B cell (primary cell): ENCODE results near the gene SLC25A18. TPM values are rescaled to one million over a fixed set of nuclear protein-coding genes. Genes with fewer than 3 reads are reported as not detected.

Experiments used
- ATAC-seq: fragments of 200-7000 bp; cut with Tn5 transposase; one replicate; pipeline ENCODE4 v1.10.0; 2021; ENCODE audit warnings: low read depth, mild to moderate bottlenecking, moderate number of reproducible peaks, moderate library complexity
- CTCF ChIA-PET: fragments of 350-600 bp; sonication (Branson Sonifier 250); formaldehyde crosslinking; loops from one replicate; lab custom pipeline; 2021; ENCODE audit warnings: antibody characterized with exemption, inconsistent platforms; lab: Charles Lee
- POLR2A ChIA-PET: fragments of 350-600 bp; sonication (Branson Sonifier 250); formaldehyde crosslinking; loops from one replicate; lab custom pipeline; 2021; ENCODE audit warnings: antibody characterized with exemption; lab: Charles Lee
- DNase-seq: peaks from one replicate; pipeline ENCODE4 v3.0.0; 2013
- H2AFZ ChIP-seq: 2 replicates; pipeline ENCODE4 v1.6.1; 2012; ENCODE audit warnings: mild to moderate bottlenecking, low read depth, low read length; ENCODE audit not compliant: insufficient read depth, poor library complexity, severe bottlenecking
- H3K27ac ChIP-seq, 2 donors: 1 replicate in 1 of 2; 2 replicates in 1 of 2; pipeline ENCODE4 v1.5.1; 2012 to 2013; ENCODE audit warnings: low read length in 2 of 2, mild to moderate bottlenecking in 2 of 2, moderate library complexity in 1 of 2
- H3K27me3 ChIP-seq, 4 experiments: fragments of 200-600 bp in 1 of 4; sonication (generic) in 1 of 4; replicated peaks in 1 of 4; 1 replicate in 2 of 4; 2 replicates in 2 of 4; pipeline versions ENCODE4 v1.6.1 to v1.7.0; 2013 to 2016; ENCODE audit warnings: low read length in 3 of 4, mild to moderate bottlenecking in 2 of 4, mixed read lengths in 1 of 4, moderate library complexity in 1 of 4; ENCODE audit not compliant: insufficient read depth in 4 of 4, control insufficient read depth in 3 of 4; ENCODE audit errors: control extremely low read depth in 1 of 4
- H3K36me3 ChIP-seq, 2 experiments: replicated peaks in 1 of 2; 1 replicate in 1 of 2; 2 replicates in 1 of 2; pipeline versions ENCODE4 v1.6.1 to v1.7.1; 2013; ENCODE audit warnings: low read length in 1 of 2; ENCODE audit not compliant: insufficient read depth in 2 of 2, control insufficient read depth in 1 of 2; ENCODE audit errors: control extremely low read depth in 1 of 2, extremely low read depth in 1 of 2
- H3K4me1 ChIP-seq, 2 donors: fragments of 200-600 bp in 1 of 2; sonication (generic) in 1 of 2; 1 replicate in 1 of 2; 2 replicates in 1 of 2; pipeline versions ENCODE4 v1.5.1 to v1.6.1; 2013 to 2017; ENCODE audit warnings: low read length in 2 of 2; ENCODE audit not compliant: control insufficient read depth in 2 of 2, insufficient read depth in 2 of 2
- H3K4me2 ChIP-seq: replicated peaks from 2 replicates; pipeline ENCODE3; 2012; ENCODE audit warnings: mild to moderate bottlenecking, low read depth, low read length; ENCODE audit not compliant: poor library complexity, severe bottlenecking
- H3K4me3 ChIP-seq, 5 experiments: fragments of 200-600 bp in 1 of 5; sonication (generic) in 1 of 5; 1 replicate in 3 of 5; 2 replicates in 2 of 5; pipeline versions ENCODE4 v1.5.1 to v1.7.0; 2011 to 2016; ENCODE audit warnings: low read length in 4 of 5, mild to moderate bottlenecking in 4 of 5, low read depth in 2 of 5, control low read depth in 1 of 5, moderate library complexity in 1 of 5; ENCODE audit not compliant: insufficient read depth in 1 of 5; ENCODE audit errors: control extremely low read depth in 1 of 5, extremely low read depth in 1 of 5
- H3K79me2 ChIP-seq: fragments of 200-600 bp; sonication (generic); one replicate; pipeline ENCODE4 v1.6.0; 2016; ENCODE audit warnings: low read length; ENCODE audit not compliant: control insufficient read depth, insufficient read depth
- H3K9ac ChIP-seq: fragments of 200-600 bp; sonication (generic); 2 replicates; pipeline ENCODE4 v1.6.1; 2017; ENCODE audit warnings: mild to moderate bottlenecking, low read length, moderate library complexity
- H3K9me3 ChIP-seq, 3 donors: one replicate each; pipeline versions ENCODE4 v1.6.1 to v1.7.1; 2013; ENCODE audit warnings: low read length in 2 of 3; ENCODE audit not compliant: control insufficient read depth in 2 of 3, insufficient read depth in 1 of 3; ENCODE audit errors: control extremely low read depth in 1 of 3
- H4K20me1 ChIP-seq: 2 replicates; pipeline ENCODE4 v1.6.0; 2012; ENCODE audit warnings: mild to moderate bottlenecking, low read length; ENCODE audit not compliant: insufficient read depth, control insufficient read depth, poor library complexity, severe bottlenecking
- H3K27ac Mint-ChIP-seq: one replicate; pipeline ENCODE4 v1.8.0; 2021; ENCODE audit warnings: mixed read lengths
- H3K27me3 Mint-ChIP-seq: one replicate; pipeline ENCODE4 v1.8.0; 2021; ENCODE audit warnings: mixed read lengths
- H3K4me1 Mint-ChIP-seq: one replicate; pipeline ENCODE4 v1.8.0; 2021; ENCODE audit warnings: mixed read lengths
- H3K4me3 Mint-ChIP-seq: one replicate; pipeline ENCODE4 v1.8.0; 2021; ENCODE audit warnings: mixed read lengths
- H3K9me3 Mint-ChIP-seq: one replicate; pipeline ENCODE4 v1.8.0; 2022; ENCODE audit warnings: mixed read lengths; ENCODE audit not compliant: insufficient read depth
- CTCF ChIP-seq: fragments of 200-600 bp; IDR thresholded peaks from one replicate; pipeline ENCODE4 v1.8.0; 2022; ENCODE audit warnings: antibody characterized with exemption, mild to moderate bottlenecking
- EZH2 ChIP-seq: IDR thresholded peaks from 2 replicates; pipeline ENCODE4 v1.6.1; 2012; ENCODE audit warnings: borderline replicate concordance, low read depth, mild to moderate bottlenecking, moderate library complexity, low read length; ENCODE audit not compliant: insufficient read depth, poor library complexity, severe bottlenecking
- WGBS: methylation state at CpG from one replicate; pipeline ENCODE4 v1.1.5; 2013; ENCODE audit warnings: missing lambda C conversion rate; ENCODE audit not compliant: insufficient coverage; 5-methylcytosine and 5-hydroxymethylcytosine counted together
- intact Hi-C: fragments of 100-400 bp; cut with micrococcal nuclease; formaldehyde crosslinking; loops from one replicate; pipeline ENCODE4 v1.10.0; 2022
- polyA plus RNA-seq: library from polyadenylated mRNA; depleted of rRNA; stranded (reverse); fragments of >200 nt; gene quantifications from 2 replicates; pipeline ENCODE4 v1.2.3, GENCODE V29; 2012
- total RNA-seq, 2 donors: library from RNA; stranded (reverse); fragments of 120-200 nt in 1 of 2; gene quantifications; 1 replicate in 1 of 2; 2 replicates in 1 of 2; pipeline versions ENCODE4 v1.2.3 to v1.2.4, GENCODE V29; 2013 to 2022

SLC25A18 gene
- total and polyA plus RNA-seq, 2 donors (not counting 1 experiment from before 2014, with no cell fraction given) = not detected

GRCh38 chr22:17607891-17608521 is 44.7 kb downstream of the SLC25A18 start:
- no peak overlapping the region for H3K9ac ChIP-seq
- H3K27me3 ChIP-seq = no peaks in the 10 kb centered on the region
- H3K27ac ChIP-seq = no peak overlapping the region
- Mint-ChIP-seq H3K27me3 (no peaks in the 10 kb centered on the region), H3K9me3 (no peaks in the 10 kb centered on the region), H3K4me1 (peaks cover 1% of the 10 kb centered on the region), H3K4me3 (no peak overlapping the region), H3K27ac (no peak overlapping the region)
- no peak overlapping the region for H3K4me2 ChIP-seq
- POLR2A ChIA-PET = interaction anchor here (1.3 kb wide), 1 partner anchor 350 kb away, joined by 9 read pairs; no protein-coding TSS in a partner anchor
- peaks cover 47% of the 10 kb centered on the region for H3K79me2 ChIP-seq
- CTCF ChIA-PET = no interaction called here
- no peak for ATAC-seq
- no peak overlapping the region for H3K4me3 ChIP-seq
- no peaks in the 10 kb centered on the region for H3K9me3 ChIP-seq
- no peaks in the 10 kb centered on the region for H3K4me1 ChIP-seq
- DNase-seq = no peak
- WGBS = 100% methylated on average over 1 of the region's 4 CpGs
- H4K20me1 ChIP-seq = peaks cover 63% of the 10 kb centered on the region
- peaks cover 2 to 53% of the 10 kb centered on the region in 2 experiments for H3K36me3 ChIP-seq
- H2AFZ ChIP-seq = no peak overlapping the region
- intact Hi-C loops = no loop called here
- no peak for TF ChIP-seq CTCF
- TF ChIP-seq EZH2 = no peak

- Histone ChIP-seq H3K9me3 (no peaks in the 10 kb centered on the region), H3K4me2 (no peak overlapping the region), H3K27ac (no peak overlapping the region), H2AFZ (no peak overlapping the region), H3K4me3 (no peak overlapping the region), H3K9ac (no peak overlapping the region), H4K20me1 (peaks cover 51% of the 10 kb centered on the region), H3K4me1 (no peaks in the 10 kb centered on the region), H3K27me3 (no peaks in the 10 kb centered on the region), H3K79me2 (peaks cover 41% of the 10 kb centered on the region), H3K36me3 (peaks cover 2 to 50% of the 10 kb centered on the region in 2 experiments)
- Mint-ChIP-seq H3K4me3 (no peak overlapping the region), H3K27ac (no peak overlapping the region), H3K4me1 (peaks cover 1% of the 10 kb centered on the region), H3K9me3 (no peaks in the 10 kb centered on the region), H3K27me3 (no peaks in the 10 kb centered on the region)
- ATAC-seq (no peak), DNase-seq (no peak)
- 100% methylated on average over 1 of the region's 3 CpGs for WGBS
- CTCF ChIA-PET = interaction anchor here (0.8 kb wide), 1 partner anchor 10 kb away, joined by 3 read pairs; no protein-coding TSS in a partner anchor
- TF ChIP-seq EZH2 (no peak), CTCF (no peak)
- intact Hi-C loops = no loop called here
- POLR2A ChIA-PET = interaction anchor here (0.6 kb wide), 1 partner anchor 17 kb away, joined by 3 read pairs; no protein-coding TSS in a partner anchor
Observed at GRCh38 chr22:17612057-17612456, 48.8 kb downstream of the SLC25A18 start.
